ENCODE data around the gene STK32B.
"Not testable (repeated sequence)": the region's sequence is repeated elsewhere in the genome, so short reads cannot be mapped to it uniquely, and the experiment has no call there.

The STK32B gene

GRCh38 chr4:5409972-5410618 lies 358.8 kb downstream of the STK32B start:
- DNase-seq = no peak

GRCh38 chr4:5412296-5412695 lies 361.0 kb downstream of the STK32B start:
- DNase-seq = no peak

GRCh38 chr4:5412751-5413150 lies 361.5 kb downstream of the STK32B start:
- no peak for DNase-seq

DNA sequence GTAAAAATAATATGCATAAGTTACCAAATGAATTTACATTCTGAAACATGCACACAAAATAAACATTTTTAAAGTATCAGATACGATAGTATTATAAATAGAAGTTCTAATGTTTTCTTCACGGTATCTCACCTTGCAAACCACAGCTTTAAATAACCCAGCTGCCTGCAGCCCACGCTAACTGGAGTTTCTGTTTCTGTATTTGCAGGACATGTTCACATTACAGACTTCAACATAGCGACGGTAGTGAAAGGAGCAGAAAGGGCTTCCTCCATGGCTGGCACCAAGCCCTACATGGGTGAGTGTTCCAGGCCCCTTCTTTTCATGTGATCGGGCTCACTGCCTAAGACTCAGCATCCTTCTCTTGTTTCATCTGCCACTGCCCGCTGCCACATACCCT lies 365.4 kb downstream of the STK32B start:
- DNase-seq = no peak

DNA sequence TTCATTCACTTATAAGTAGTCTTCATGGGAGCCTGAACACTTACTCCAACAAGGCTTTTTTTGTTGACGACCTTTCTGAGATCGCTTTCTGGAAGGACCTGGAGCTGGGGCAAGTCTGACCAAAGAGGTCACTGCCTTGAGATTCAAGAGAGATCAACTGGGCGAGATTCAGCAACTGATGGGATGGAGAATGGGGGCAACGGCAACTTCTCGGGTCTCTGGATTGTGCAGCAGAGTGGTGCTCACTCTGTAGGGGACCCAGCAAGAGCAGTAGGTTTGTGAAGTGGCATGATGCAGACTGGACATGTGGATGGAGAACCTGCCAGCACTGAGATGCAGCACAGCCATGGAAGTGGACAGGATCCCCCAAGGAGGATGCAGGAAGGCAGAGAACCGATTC lies 369.0 kb downstream of the STK32B start:
- no peak for DNase-seq

DNA sequence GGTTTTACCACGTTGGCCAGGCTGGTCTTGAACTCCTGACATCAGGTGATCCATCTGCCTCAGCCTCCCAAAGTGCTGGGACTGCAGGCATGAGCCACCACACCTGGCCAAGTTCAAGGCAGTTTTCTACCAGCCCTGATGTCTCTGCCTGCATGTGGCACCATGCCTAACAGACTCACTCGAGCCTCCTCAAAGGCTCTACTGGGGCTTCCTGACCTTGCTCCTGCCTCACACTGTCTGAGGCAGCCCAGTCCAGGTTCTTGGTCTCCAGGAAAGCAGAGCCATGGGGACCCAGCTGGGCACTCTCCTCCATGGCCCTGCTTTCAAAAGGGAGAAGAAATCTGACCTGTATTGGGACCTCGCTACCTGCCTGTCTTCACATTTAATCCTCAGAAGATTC lies 370.1 kb downstream of the STK32B start:
- no peak for DNase-seq

DNA sequence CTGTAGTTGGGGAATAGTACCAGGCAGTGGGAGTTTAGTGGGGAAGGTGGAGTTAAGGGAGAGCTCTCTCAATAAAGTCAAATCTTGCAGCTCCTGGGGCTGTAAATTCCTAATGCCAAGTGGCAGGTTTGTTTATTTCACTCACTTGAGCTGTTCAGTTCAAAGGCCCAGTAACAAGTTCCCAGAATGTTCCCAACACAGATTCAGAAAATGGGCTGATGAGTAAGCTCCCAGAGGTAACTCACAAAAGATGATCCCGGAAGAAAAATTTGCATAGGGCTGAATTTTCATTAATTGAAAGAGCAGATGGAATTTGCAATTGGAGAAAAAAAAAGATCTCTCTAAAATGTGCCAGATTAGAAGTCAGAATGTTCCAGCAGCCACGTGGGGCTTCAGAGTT lies 370.9 kb downstream of the STK32B start:
- DNase-seq = no peak

DNA sequence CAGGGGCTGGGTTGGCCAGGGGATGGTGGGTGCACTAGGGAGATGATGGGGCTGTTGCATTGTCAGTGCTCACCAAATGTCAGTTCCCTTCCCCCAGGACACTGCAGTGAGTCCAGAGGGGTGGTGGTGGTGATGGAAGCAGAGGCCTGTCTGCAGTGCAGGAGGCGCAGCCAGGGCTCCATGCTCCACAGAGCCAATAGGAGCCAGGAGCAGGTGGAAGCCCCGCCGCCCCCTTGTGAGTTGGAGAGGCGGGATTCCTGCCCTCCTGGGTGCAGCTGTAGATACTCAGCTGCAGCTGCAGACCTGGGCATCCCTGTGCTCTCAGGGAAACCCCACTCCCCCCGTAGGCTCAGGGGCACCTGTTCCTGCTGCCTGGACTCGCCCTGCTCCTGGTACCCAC lies 372.4 kb downstream of the STK32B start:
- DNase-seq = no peak

DNA sequence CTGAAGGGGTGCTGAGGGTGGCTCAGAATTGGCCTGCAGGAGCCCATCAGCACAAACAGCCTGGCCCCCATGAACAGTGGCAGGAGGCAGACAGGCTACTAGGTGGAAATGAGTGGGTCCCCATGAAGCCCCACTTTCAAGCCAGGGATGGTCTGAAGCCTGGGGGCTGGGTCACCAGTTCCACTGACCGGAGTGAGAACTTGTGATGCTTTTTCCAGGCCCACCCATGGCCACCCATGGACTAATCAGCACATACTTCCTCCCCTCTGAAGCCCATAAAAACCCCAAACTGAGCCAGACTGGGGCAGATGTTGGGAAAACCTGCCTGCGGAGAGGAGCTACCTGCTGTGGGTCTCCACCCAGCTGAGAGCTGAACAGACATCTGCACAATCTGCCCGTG lies 372.9 kb downstream of the STK32B start:
- no peak for DNase-seq

- no peak for DNase-seq
Measured at GRCh38 chr4:5424901-5425300, 373.6 kb downstream of the STK32B start.

GRCh38 chr4:5429747-5430146 lies 378.5 kb downstream of the STK32B start:
- no peak for DNase-seq

- DNase-seq = no peak
Measured at GRCh38 chr4:5433196-5433595, 381.9 kb downstream of the STK32B start.

DNA sequence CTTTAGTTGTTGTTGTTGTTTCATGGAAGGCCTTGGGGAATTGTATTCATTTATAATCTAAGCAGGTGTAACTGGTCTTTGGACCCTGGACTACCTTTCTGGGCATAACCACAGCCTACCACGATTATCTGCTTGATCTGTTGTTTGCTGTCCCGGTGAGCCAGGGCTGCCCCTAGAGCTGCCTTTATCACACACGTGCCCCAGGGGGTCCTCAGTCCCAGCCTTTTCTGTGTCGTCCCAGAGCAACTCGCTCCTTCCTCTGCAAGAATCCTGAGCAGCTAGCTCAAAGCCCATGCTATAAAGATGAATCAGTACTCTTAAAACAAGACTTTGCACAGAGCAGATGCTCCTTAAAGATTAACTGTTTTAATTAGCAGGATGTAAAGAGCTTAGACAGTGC lies 383.9 kb downstream of the STK32B start:
- no peak for DNase-seq

GRCh38 chr4:5435823-5436222 lies 384.5 kb downstream of the STK32B start:
- DNase-seq = no peak

DNA sequence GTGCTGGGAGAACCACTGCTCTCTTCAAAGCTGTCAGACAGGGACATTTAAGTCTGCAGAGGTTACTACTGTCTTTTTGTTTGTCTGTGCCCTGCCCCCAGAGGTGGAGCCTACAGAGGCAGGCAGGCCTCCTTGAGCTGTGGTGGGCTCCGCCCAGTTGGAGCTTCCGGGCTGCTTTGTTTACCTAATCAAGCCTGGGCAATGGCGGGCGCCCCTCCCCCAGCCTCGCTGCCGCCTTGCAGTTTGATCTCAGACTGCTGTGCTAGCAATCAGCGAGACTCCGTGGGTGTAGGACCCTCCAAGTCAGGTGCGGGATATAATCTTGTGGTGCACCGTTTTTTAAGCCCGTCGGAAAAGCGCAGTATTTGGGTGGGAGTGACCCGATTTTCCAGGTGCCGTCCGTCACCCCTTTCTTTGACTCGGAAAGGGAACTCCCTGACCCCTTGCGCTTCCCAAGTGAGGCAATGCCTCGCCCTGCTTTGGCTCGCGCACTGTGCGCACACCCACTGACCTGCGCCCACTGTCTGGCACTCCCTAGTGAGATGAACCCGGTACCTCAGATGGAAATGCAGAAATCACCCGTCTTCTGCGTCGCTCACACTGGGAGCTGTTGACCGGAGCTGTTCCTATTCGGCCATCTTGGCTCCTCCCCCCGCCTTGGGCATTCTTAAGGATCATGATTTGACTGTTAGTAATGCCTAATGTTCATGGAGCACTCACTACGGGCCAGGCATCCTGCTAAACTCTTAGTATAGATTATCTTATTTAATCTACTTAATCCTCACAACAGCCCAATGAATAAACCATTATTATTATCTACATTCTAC lies 392.9 kb downstream of the STK32B start:
- not testable (repeated sequence) for DNase-seq

- no peak for DNase-seq
Measured at GRCh38 chr4:5444918-5445517, 393.7 kb downstream of the STK32B start.

DNA sequence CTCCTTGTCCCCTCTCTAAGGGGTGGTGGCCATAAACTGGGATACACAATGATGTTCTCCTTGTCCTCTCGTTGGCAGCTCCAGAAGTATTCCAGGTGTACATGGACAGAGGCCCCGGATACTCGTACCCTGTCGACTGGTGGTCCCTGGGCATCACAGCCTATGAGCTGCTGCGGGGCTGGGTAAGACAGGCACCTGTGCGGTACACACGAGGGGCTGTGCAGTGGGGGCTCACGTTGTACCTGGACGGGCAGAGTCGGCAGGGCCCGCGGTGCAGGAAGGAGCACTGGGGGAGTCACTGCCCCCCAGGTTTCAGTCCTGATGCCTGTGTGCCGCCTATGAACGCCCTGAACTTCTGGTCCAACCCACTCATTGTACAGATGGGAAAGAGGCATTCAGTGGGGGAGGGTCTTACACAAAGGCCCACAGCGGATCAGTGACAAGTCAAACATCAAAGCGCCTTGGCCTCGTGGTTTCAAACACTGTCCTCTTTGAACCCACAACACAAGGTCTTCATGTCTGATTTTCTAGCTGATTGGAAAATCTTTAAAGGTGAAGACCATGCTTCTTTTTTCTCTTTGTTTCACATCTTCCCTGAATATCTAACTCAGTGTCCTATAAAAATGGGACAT lies 395.4 kb downstream of the STK32B start:
- DNase-seq = no peak

DNA sequence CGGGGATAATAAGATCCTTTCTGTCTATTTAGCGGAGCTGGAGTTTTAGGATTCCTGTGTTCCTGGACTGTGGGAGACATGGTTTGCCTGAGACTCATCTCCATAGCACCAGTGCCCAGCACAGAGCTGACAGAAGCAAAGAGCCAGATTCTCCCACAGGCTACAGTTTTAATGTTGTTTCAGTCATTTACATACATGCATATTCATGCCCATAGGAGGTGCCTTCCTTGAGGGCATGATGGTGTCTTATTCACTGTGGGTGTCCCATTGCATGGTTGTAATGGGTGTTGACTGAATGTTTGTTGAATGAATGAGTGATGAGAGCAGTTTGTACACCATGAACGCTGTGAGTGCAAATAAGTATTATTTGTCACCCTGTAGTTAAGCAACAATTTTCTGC lies 396.5 kb downstream of the STK32B start:
- DNase-seq = no peak

- DNase-seq = no peak
Measured at GRCh38 chr4:5448221-5448620, 396.9 kb downstream of the STK32B start.

DNA sequence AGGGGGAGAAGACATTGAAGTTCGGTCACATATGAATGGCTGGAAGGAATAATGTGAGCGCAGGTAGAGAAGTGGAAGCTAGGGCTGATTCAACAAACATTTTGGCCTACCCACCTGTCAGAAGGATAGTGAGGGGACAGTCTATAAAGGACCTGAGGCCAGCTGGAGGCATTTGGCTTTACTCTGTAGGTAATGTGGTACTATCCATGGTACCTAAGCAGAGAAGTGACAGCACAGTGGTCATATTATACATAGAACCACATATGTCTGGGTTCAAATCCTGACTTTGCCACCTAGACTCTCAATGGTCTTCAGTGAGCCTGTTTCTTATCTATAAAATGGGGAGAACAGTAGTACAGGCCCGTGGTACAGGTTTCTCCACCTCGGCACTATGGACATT lies 400.0 kb downstream of the STK32B start:
- DNase-seq = no peak

- DNase-seq = no peak
Measured at GRCh38 chr4:5452156-5452555, 400.9 kb downstream of the STK32B start.

- DNase-seq = no peak
Measured at GRCh38 chr4:5455003-5455585, 403.8 kb downstream of the STK32B start.

GRCh38 chr4:5456296-5456845 lies 405.1 kb downstream of the STK32B start:
- no peak for DNase-seq
